ENCODE measurements around the gene GPSM3.
"Not testable (repeated sequence)": the region's sequence is repeated elsewhere in the genome, so short reads cannot be mapped to it uniquely, and the experiment has no call there.

GPSM3 gene

GRCh38 chr6:32186151-32186840 lies 6.1 kb downstream of the GPSM3 start:
- DNase-seq: not testable (repeated sequence)

- DNase-seq: not testable (repeated sequence)
These were observed 6.7 kb downstream of the GPSM3 start for GRCh38 chr6:32185681-32186131.

- DNase-seq: no peak
These were observed 8.3 kb downstream of the GPSM3 start, which contains the start of gene AGER for GRCh38 chr6:32184084-32184640. AGER (minus strand) TSS chr6:32184253; CDS start chr6:32184222, 31 bp downstream.

- DNase-seq: no peak
These were observed 8.9 kb downstream of the GPSM3 start for GRCh38 chr6:32183483-32184083.

- DNase-seq: no peak
These were observed 9.4 kb downstream of the GPSM3 start for GRCh38 chr6:32183030-32183429.

GRCh38 chr6:32182555-32182981 lies 9.9 kb downstream of the GPSM3 start:
- no peak for DNase-seq

GRCh38 chr6:32181915-32182529 lies 10.4 kb downstream of the GPSM3 start:
- DNase-seq: no peak

GRCh38 chr6:32181148-32181702 lies 11.2 kb downstream of the GPSM3 start:
- DNase-seq: no peak

GRCh38 chr6:32179766-32180405 lies 12.6 kb downstream of the GPSM3 start:
- DNase-seq: no peak

- no peak for DNase-seq
These were observed 13.6 kb downstream of the GPSM3 start for GRCh38 chr6:32178547-32179440.

GRCh38 chr6:32177788-32178546 lies 14.5 kb downstream of the GPSM3 start, which contains the start of gene RNF5:
RNF5 (plus strand) TSS chr6:32178405; CDS start chr6:32178512, 107 bp downstream.
- peak; percentile 79 for DNase-seq

GRCh38 chr6:32177183-32177787 lies 15.2 kb downstream of the GPSM3 start:
- no peak for DNase-seq

- DNase-seq: no peak
These were observed 15.8 kb downstream of the GPSM3 start for GRCh38 chr6:32176476-32177182.

GRCh38 chr6:32175711-32176475 lies 16.6 kb downstream of the GPSM3 start, which contains the start of gene AGPAT1:
AGPAT1 (minus strand) TSS chr6:32176084; CDS start chr6:32171496, 4,588 bp downstream.
- peak; percentile 66 for DNase-seq

GRCh38 chr6:32175322-32175710 lies 17.1 kb downstream of the GPSM3 start:
- no peak for DNase-seq

- no peak for DNase-seq
These were observed 18.0 kb downstream of the GPSM3 start for GRCh38 chr6:32174416-32174815.

- no peak for DNase-seq
These were observed 19.3 kb downstream of the GPSM3 start for GRCh38 chr6:32173051-32173727.

- DNase-seq: no peak
These were observed 21.2 kb downstream of the GPSM3 start for GRCh38 chr6:32171234-32171633.

Measured in GOT3 (cell line).